H9 (cell line): ENCODE data around the gene ANKMY1. TPM values are rescaled to one million over a fixed set of nuclear protein-coding genes. Genes with fewer than 3 reads are reported as not detected.

Experiments
- DNase-seq: peaks from one replicate; pipeline ENCODE4 v3.0.0-alpha.2; 2017
- H2AFZ ChIP-seq: one replicate; pipeline ENCODE4 v1.6.1; 2013; ENCODE audit warnings: mild to moderate bottlenecking, low read length, control low read depth, moderate library complexity
- H2AK5ac ChIP-seq: 2 replicates; pipeline ENCODE4 v1.6.1; 2013; ENCODE audit warnings: low read length, control low read depth, mixed read lengths; ENCODE audit not compliant: insufficient read length
- H2BK120ac ChIP-seq: one replicate; pipeline ENCODE4 v1.6.1; 2013; ENCODE audit warnings: low read depth, mild to moderate bottlenecking, low read length, control low read depth, inconsistent platforms; ENCODE audit not compliant: poor library complexity, severe bottlenecking
- H2BK12ac ChIP-seq: 2 replicates; pipeline ENCODE4 v1.6.1; 2013; ENCODE audit warnings: low read length, control low read depth, mixed read lengths, low read depth; ENCODE audit not compliant: insufficient read length
- H2BK15ac ChIP-seq: 2 replicates; pipeline ENCODE4 v1.6.1; 2013; ENCODE audit warnings: low read depth, low read length, control low read depth
- H2BK20ac ChIP-seq: one replicate; pipeline ENCODE4 v1.6.1; 2013; ENCODE audit warnings: low read depth, mild to moderate bottlenecking, low read length, control low read depth, inconsistent platforms; ENCODE audit not compliant: poor library complexity, severe bottlenecking
- H2BK5ac ChIP-seq: 2 replicates; pipeline ENCODE4 v1.6.1; 2013; ENCODE audit warnings: low read length, control low read depth, mixed read lengths; ENCODE audit not compliant: insufficient read length
- H3K14ac ChIP-seq: 2 replicates; pipeline ENCODE4 v1.6.1; 2013; ENCODE audit warnings: low read length, control low read depth; ENCODE audit not compliant: insufficient read depth
- H3K18ac ChIP-seq: 2 replicates; pipeline ENCODE4 v1.6.1; 2013; ENCODE audit warnings: low read depth, mild to moderate bottlenecking, mixed read lengths, low read length, control low read depth; ENCODE audit not compliant: insufficient read length
- H3K23ac ChIP-seq: 2 replicates; pipeline ENCODE4 v1.6.1; 2013; ENCODE audit warnings: low read length, control low read depth, mixed read lengths, low read depth; ENCODE audit not compliant: insufficient read length
- H3K23me2 ChIP-seq: 2 replicates; pipeline ENCODE4 v1.6.1; 2013; ENCODE audit warnings: low read depth, mild to moderate bottlenecking, mixed read lengths, low read length, control low read depth; ENCODE audit not compliant: insufficient read length, poor library complexity, severe bottlenecking
- H3K27ac ChIP-seq: 2 replicates; pipeline ENCODE4 v1.5.1; 2013; ENCODE audit warnings: low read length, control low read depth, mixed read lengths, low read depth; ENCODE audit not compliant: insufficient read length
- H3K27me3 ChIP-seq: 2 replicates; pipeline ENCODE4 v1.6.1; 2013; ENCODE audit warnings: low read length, control low read depth, inconsistent platforms; ENCODE audit not compliant: insufficient read depth
- H3K4ac ChIP-seq: 2 replicates; pipeline ENCODE4 v1.6.1; 2013; ENCODE audit warnings: low read depth, mild to moderate bottlenecking, control low read depth, inconsistent platforms, low read length, moderate library complexity
- H3K4me1 ChIP-seq: 2 replicates; pipeline ENCODE4 v1.6.1; 2013; ENCODE audit warnings: low read length, control low read depth, inconsistent platforms; ENCODE audit not compliant: insufficient read depth
- H3K4me2 ChIP-seq: 2 replicates; pipeline ENCODE4 v1.6.1; 2013; ENCODE audit warnings: low read length, control low read depth, mixed read lengths; ENCODE audit not compliant: insufficient read length, insufficient read depth
- H3K56ac ChIP-seq: 2 replicates; pipeline ENCODE4 v1.6.1; 2013; ENCODE audit warnings: low read depth, mild to moderate bottlenecking, mixed read lengths, low read length, control low read depth; ENCODE audit not compliant: insufficient read length
- H3K79me1 ChIP-seq: 2 replicates; pipeline ENCODE4 v1.6.1; 2013; ENCODE audit warnings: low read depth, mild to moderate bottlenecking, moderate library complexity, low read length, control low read depth, inconsistent platforms; ENCODE audit not compliant: insufficient read depth, poor library complexity, severe bottlenecking
- H3K79me2 ChIP-seq: 2 replicates; pipeline ENCODE4 v1.6.1; 2013; ENCODE audit warnings: low read length, control low read depth, inconsistent platforms; ENCODE audit not compliant: insufficient read depth
- H3K9ac ChIP-seq: 2 replicates; pipeline ENCODE4 v1.6.1; 2013; ENCODE audit warnings: low read length, control low read depth, mixed read lengths; ENCODE audit not compliant: insufficient read length; ENCODE audit errors: extremely low read depth
- H3K9me3 ChIP-seq: one replicate; pipeline ENCODE4 v1.6.1; 2013; ENCODE audit warnings: low read depth, low read length, inconsistent platforms; ENCODE audit not compliant: control insufficient read depth
- H3T11ph ChIP-seq: one replicate; pipeline ENCODE4 v1.6.1; 2013; ENCODE audit warnings: mild to moderate bottlenecking, low read length, control low read depth, inconsistent platforms
- H4K20me1 ChIP-seq: one replicate; pipeline ENCODE4 v1.6.1; 2013; ENCODE audit not compliant: control insufficient read depth, insufficient read length, insufficient read depth
- H4K5ac ChIP-seq: 2 replicates; pipeline ENCODE4 v1.6.1; 2013; ENCODE audit warnings: low read depth, mild to moderate bottlenecking, mixed read lengths, low read length, control low read depth; ENCODE audit not compliant: insufficient read length
- H4K8ac ChIP-seq: replicated peaks from 2 replicates; pipeline ENCODE4 v1.6.1; 2013; ENCODE audit warnings: low read length, control low read depth, mixed read lengths, low read depth; ENCODE audit not compliant: insufficient read length
- H4K91ac ChIP-seq: 2 replicates; pipeline ENCODE4 v1.6.1; 2013; ENCODE audit warnings: low read depth, mild to moderate bottlenecking, moderate library complexity, mixed read lengths, low read length, control low read depth; ENCODE audit not compliant: insufficient read length
- H3K27ac Mint-ChIP-seq, 3 experiments: 2 replicates in 2 of 3; 3 replicates in 1 of 3; pipeline ENCODE4 v1.8.0; 2020 to 2021; ENCODE audit warnings: mixed read lengths in 3 of 3, mild to moderate bottlenecking in 1 of 3, moderate library complexity in 1 of 3
- H3K27me3 Mint-ChIP-seq: 2 replicates; pipeline ENCODE4 v1.8.0; 2021; ENCODE audit warnings: low read depth, mild to moderate bottlenecking, moderate library complexity, mixed read lengths
- H3K36me3 Mint-ChIP-seq, 3 experiments: 2 replicates in 2 of 3; 3 replicates in 1 of 3; pipeline ENCODE4 v1.8.0; 2020 to 2021; ENCODE audit warnings: low read depth in 3 of 3, mixed read lengths in 3 of 3; ENCODE audit not compliant: insufficient read depth in 1 of 3
- H3K4me1 Mint-ChIP-seq, 2 experiments: 2 replicates each; pipeline ENCODE4 v1.8.0; 2020; ENCODE audit warnings: mixed read lengths in 2 of 2
- H3K4me3 Mint-ChIP-seq, 2 experiments: 2 replicates in 1 of 2; 3 replicates in 1 of 2; pipeline ENCODE4 v1.8.0; 2020 to 2021; ENCODE audit warnings: mild to moderate bottlenecking in 2 of 2, mixed read lengths in 2 of 2, moderate library complexity in 1 of 2
- H3K9me3 Mint-ChIP-seq, 2 experiments: 2 replicates in 1 of 2; 3 replicates in 1 of 2; pipeline ENCODE4 v1.8.0; 2020; ENCODE audit warnings: mild to moderate bottlenecking in 2 of 2, mixed read lengths in 2 of 2, moderate library complexity in 1 of 2
- CTCF ChIP-seq: fragments of 200-600 bp; sonication (generic); conservative IDR thresholded peaks from 3 replicates; pipeline ENCODE4 v1.8.0; 2021; ENCODE audit warnings: antibody characterized with exemption, mild to moderate bottlenecking
- WGBS: extraction: QIAGEN DNeasy Blood & Tissue Kit; methylation state at CpG from one replicate; pipeline ENCODE4 v1.1.7; 2013; ENCODE audit warnings: missing lambda C conversion rate, low lambda C conversion rate, mixed read lengths; ENCODE audit not compliant: insufficient read length; ENCODE audit errors: extremely low coverage; 5-methylcytosine and 5-hydroxymethylcytosine counted together
- total RNA-seq: library from RNA; stranded (reverse); gene quantifications from 2 replicates; pipeline ENCODE4 v1.2.1, GENCODE V29; 2021

The ANKMY1 gene
- total RNA-seq, 1 experiment from 2014 or later: 13.7 TPM

- Histone ChIP-seq H2AFZ (no peak overlapping the region), H3K9me3 (no peaks in the 10 kb centered on the region), H3K79me1 (peaks cover 5% of the 10 kb centered on the region), H3K14ac (no peak overlapping the region), H2BK120ac (no peak overlapping the region), H2AK5ac (no peak overlapping the region), H3K4me1 (peaks cover 12% of the 10 kb centered on the region), H2BK12ac (no peak overlapping the region), H3K23me2 (peaks cover 14% of the 10 kb centered on the region), H3K79me2 (peaks cover 13% of the 10 kb centered on the region), H4K5ac (no peak overlapping the region), H3K23ac (no peak overlapping the region), H2BK20ac (no peak overlapping the region), H3K27ac (no peak overlapping the region), H2BK15ac (no peak overlapping the region), H4K91ac (no peak overlapping the region), H3K18ac (no peak overlapping the region), H4K8ac (no peak overlapping the region), H3K4me2 (no peak overlapping the region), H3K27me3 (no peaks in the 10 kb centered on the region), H4K20me1 (no peaks in the 10 kb centered on the region), H3T11ph (no peak overlapping the region), H2BK5ac (no peak overlapping the region), H3K56ac (no peak overlapping the region), H3K4ac (no peak overlapping the region), H3K9ac (no peak overlapping the region)
- no peak for TF ChIP-seq CTCF
- no peaks in the 10 kb centered on the region; the same call in 1 of the 2 replicates for H3K27me3 Mint-ChIP-seq
- H3K36me3 Mint-ChIP-seq: peaks cover 12 to 30% (median 13%) of the 10 kb centered on the region in 3 experiments
- H3K27ac Mint-ChIP-seq: 0 out of 7 replicates have a peak overlapping the region, but pooled peaks of 1 of the 3 experiments have one; percentile 6
- WGBS: 100% methylated on average over 1 of the region's 4 CpGs
- H3K4me1 Mint-ChIP-seq: peaks cover 23 to 27% of the 10 kb centered on the region in 2 experiments
- no peak for DNase-seq
- H3K9me3 Mint-ChIP-seq: peaks cover 0 to 2% of the 10 kb centered on the region in 2 experiments; a peak in 1 of 5 replicates
- peak overlapping the region; percentile 95 to 97; a peak in 3 of 5 replicates for H3K4me3 Mint-ChIP-seq
Measured at GRCh38 chr2:240588669-240589068, 30.9 kb upstream of the ANKMY1 start.
